HG03521 (cell line): Measurements from ENCODE around the gene SNAPC2.
"Not testable (repeated sequence)": the region's sequence is repeated elsewhere in the genome, so short reads cannot be mapped to it uniquely, and the experiment has no call there.

Source experiments
- ATAC-seq: cut with Tn5 transposase; IDR thresholded peaks from one replicate; pipeline ENCODE4 v1.9.1; 2021; ENCODE audit warnings: mild to moderate bottlenecking, moderate library complexity; ENCODE audit not compliant: unreplicated experiment

The SNAPC2 gene

DNA sequence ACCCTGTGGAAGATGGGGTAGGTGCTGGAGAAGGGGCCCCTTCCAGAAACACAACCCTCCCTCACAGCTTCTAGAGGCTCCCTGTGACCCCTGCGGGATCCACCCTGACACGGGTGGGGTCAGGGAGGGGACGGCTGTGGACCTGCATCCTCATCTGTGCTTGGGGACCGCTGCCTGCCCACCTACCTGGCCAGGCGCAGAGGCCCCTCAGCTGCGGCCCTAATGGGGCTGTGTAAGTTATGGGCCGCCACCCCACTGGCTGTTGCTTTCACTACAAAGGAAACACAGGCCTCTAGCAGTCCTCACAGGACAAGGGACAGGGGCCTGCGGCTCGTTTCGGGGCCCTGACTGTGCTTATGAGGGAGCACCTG is 12.8 kb downstream of the SNAPC2 start:
- no peak for ATAC-seq

DNA sequence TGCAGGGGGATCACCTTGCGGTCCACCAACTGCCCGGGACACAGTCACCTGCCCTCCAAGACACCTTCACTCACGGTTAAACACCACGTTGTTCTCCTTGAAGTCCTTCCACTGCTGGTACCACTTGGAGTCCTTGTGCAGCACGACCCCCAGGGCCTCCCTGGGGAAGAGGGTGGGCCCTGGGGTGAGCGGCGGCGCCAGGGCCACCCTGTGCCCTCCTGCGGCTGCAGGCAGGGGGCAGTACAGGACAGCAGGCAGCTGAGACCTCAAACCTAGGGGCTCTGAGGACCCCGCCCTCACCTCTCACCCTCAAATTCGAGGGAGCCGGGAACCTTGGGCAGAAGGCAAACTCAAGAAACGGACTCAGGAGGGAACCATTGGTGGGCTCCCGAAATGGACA is 13.3 kb downstream of the SNAPC2 start:
- no peak for ATAC-seq

DNA sequence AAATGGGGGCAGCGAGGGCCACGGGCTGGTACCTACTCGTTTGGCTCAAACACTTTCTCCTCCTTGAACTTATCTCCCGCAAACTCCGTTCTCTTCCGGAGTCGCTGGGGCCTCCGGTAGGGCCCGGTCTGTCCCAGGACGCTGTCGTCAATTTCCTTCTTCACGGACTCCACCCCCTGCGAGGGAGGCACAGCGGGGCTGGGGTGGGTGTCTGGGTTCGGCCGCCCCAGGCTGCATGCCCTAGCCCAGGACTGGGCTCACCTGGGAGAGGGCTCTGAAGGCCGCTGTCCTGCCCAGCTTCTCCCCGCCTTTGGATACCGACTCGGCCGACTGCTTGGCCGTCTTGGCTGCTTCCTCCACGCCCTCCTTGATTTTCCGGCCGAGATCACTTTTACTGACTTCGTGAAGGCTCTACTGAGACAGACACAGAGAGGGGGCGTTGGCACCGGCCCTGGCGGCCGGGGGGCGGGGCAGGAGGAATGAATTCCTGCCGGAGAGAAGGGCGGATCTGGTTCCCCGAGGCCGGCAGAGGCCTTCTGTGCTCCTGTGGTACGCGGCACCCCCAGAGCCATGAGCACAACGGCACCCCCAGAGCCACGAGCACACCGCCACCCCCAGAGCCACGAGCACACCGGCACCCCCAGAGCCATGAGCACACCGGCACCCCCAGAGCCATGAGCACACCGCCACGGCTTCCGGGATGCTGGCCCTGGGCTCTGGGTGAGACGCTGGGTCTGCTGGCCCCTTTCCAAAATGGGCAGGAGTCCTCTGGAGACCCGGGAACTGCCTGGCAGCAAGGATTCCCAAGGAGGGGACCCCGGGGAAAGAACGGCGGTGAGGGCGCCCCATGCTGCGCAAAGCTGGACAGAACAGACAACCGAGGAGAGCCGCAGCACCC is 13.9 kb downstream of the SNAPC2 start:
- no peak for ATAC-seq

DNA sequence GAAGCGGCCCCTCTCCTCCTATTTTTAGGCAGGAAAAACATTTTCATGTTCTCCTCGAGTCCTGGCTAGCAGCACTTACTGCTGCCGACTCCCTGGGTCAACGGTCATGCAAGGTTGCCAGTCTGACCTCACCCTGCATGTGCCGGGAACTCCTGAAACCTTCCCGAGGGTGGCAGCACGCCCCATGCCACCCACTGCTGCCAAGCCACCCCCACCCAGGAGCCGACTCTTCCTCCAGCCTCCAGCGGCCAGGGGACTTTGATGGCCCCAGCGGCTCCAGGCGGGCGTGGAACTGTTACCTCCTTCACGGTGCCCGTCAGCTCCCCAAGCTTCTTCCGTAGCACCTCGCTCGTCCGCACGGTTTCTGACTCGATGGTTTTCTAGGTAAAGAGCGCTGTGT is 14.6 kb downstream of the SNAPC2 start:
- no peak for ATAC-seq

DNA sequence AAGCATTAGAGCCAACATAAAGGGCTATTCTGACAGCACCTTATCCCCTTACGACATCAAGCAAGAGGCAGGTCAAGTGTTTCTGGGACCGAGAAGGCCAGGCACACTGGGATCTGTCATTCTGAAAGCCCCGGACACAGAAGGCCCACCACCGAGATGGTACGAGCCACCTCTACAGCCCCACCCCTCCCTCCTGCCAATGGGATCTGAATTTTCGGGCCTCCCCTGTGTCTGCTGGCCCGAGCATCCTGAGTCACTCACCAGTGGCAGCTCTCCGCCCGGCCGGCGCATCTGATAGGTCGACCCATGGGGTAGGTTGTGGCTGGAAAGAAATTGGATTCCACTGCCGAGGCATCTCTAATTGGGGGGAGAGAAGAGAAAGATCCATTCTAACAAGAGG is 20.7 kb downstream of the SNAPC2 start:
- no peak for ATAC-seq

DNA sequence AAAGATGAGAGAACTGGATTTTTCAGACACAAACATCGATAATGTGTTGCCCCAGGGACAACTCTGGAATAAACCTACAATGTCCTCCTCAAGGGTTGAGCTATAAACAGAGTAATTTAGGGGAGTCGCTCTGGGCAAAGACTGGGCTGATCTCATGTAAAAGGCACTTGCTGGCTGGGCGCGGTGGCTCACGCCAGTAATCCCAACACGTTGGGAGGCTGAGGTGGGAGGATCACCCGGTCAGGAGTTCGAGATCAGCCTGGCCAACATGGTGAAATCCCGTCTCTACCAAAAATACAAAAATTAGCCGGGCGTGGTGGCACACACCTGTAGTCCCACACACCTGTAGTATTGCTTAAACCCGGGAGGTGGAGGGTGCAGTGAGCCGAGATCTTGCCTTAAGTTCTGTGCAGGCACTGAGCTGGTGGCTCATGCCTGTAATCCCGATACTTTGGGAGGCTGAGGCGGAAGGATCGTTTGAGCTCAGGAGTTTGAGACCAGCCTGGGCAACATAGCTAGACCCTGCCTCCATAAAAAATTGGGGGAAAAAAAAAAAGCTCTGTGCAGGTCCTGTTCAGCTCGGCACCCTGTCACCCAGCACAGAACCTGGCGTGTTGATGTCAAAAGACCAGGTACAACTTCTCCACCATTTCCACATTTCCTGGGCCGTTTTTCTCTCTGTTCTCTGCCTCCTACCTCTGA is 21.9 kb downstream of the SNAPC2 start:
- no peak for ATAC-seq

DNA sequence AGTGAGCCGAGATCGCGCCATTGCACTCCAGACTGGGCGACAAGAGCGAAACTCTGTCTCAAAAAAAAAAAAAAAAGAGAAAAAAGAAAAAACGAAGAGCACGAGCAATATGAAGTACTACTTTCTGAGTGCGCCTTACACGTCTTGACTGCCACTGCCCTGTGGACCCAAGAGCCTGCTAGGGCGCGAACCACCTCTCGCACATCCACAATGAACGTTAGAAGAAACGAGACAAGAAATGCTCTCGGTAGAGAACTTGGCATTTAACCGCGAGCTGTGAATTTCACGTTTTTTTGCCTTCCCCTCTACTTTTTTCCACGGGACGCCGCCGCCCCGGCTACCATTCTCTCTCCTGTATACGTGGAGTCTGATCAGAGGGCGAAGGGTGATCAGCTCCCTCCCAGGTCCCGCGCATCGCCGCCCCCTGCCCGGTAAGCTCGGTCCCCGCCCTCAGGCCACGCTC is 22.9 kb downstream of the SNAPC2 start:
- no peak for ATAC-seq

DNA sequence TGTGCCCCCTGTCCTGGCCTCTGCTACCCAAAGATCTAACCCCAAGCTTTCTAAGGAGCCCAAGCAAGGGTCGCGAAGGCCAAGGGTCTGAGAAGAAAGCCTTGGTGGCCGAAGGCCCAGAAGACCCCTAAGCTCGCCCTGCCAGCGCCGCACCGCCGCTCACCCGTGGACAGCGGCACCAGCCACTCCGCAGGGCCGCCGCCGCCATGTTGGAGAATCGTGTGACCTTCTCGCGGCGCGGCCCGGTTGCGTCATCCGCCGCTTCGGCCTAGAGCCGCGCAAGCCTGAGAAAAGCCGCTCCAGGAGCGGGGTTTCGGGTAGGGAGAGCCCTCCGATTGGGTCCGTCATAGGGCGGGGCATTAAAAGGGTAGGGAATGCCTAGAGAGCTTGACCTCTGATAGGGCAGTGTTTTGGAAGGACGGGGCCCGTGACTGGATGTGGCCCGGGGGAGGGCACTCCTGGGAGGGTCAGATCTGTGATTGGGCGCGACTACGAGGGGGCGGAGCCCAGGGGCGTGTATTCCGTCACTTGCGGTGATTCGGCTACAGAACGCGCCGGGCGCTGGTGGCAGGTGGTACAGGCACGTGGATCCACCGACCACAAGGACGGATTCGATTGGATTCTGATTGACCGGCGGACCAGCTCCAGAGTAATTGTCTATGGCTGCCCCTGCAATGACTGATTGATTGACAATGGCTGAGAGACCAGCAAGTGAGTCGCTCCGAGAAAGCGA is 23.5 kb downstream of the SNAPC2 start, which contains the start of gene TIMM44:
TIMM44 (minus strand) TSS at position 223 of the 733 bp plus-strand sequence; CDS start at position 208, 15 bp downstream.
- ATAC-seq, result peak; percentile 94

DNA sequence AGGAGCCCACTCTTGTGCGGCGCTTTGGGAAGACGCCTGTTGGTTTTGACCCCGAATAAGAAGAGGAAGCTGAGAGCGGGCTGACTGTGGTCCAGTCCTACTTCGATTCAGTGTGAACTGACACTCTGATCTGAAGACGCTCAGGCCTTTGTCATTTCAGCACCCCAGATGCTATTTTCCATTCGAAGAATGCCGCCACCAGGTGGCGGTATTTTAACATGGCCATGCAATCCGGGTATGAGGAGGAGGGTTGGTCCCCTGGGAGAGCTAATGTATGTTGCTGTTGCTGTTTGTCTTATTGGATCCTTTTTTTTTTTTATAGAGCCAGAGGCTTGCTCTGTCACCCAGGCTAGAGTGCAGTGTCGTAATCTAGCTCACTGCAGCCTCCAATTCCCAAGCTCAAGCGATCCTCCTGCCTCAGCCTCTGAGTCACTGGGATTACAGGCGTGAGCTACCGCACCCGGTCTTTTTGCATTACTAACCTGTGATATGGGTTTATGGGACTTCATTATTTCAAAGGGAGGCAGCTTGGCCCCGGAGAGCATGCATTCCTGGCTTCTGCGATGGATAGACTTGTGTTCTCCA is 24.1 kb downstream of the SNAPC2 start:
- peak; percentile 11 for ATAC-seq

DNA sequence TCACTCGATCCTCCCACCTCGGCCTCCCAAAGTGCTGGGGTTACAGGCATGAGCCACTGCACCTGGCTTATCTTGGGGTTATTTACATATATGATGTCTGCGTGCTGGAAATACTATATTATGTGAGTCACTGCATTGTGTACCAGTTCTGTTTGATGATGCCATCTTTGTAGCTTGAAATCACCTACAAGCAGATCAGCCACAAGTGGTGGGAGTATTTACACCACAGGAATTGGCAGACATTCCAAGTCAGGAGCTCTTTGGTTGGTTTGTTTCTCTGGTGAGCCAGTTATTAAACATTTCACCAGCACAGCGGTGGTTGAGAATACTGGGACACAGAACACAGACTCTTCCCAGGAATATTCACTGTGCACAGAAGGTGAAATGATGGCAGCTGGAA is 27.8 kb downstream of the SNAPC2 start:
- no peak for ATAC-seq

DNA sequence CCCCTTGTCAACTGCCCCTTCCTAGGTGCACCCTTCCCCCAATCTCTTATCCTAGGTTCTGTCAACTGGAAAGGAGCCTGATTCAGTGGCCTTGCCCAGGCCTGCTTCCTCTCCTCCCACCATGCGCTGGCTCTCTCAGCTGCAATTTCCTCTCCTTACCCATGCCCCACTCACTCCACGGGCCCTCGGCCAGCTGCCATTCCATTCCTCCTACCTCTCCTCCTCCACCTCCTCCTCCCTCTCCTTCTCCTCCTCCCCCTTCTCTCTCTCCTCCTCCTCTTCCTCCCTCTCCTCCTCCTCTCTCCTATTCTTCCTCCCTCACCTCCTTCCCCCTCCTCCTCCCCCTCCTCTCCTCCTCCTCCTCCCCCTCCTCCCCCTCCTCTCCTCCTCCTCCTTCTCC is 32.9 kb downstream of the SNAPC2 start:
- no peak for ATAC-seq

DNA sequence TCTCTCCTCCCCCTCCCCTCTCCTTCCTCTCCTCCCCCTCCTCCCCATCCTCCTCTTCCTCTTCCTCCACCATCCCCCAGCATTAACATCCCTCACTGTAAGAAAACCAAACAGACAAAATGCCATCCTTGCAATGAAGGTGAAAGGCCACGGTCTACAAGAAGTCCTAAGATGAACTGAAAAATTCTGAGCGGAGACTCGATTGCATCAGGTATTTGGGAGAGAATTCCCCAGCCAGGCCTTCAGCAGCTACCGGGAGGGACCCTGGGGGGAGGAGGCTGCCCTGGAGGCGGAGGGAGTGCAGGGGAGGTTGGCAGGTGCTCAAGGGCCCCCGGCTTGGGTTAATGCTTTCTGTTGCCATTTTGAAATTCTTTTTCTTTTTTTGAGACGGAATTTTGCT is 33.4 kb downstream of the SNAPC2 start:
- no peak for ATAC-seq

DNA sequence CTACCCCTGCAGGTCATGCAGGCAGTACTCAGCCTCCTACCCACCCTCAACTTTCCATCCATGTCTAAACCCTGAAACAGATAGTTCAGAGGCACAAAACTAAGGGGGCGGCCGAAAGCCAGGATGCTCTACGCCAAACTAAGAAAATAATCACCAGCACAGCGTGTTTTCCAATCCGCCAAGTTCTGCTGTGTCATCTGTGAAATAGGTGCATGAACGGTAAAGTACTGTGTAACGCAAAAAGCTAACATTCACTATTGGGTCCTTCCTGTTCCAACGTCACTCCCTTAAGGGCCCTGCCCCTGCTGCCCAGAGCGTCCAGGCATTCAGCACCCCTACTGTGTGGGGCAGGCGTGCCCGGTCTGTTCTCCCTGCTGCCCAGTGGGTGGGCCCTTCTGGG is 35.6 kb downstream of the SNAPC2 start:
- ATAC-seq, result no peak

DNA sequence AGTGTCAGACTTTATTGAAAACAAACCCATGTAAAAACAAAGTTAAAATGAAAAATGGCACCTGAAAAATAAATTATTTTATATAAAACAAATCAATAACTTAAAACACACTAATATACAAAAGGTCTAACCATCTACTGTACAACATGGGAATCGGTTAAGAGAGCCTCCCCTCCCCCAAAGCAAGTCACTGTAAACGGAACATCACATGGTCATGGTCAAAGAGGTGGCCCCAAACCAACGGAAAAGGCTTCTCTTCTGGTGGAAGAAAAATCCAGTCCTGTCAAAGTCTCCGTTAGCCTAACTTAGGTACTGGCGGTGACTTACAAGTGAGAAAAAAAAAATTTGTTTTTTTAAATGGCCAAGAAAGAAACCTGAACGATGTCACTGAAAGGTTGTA is 39.1 kb downstream of the SNAPC2 start:
- no peak for ATAC-seq

DNA sequence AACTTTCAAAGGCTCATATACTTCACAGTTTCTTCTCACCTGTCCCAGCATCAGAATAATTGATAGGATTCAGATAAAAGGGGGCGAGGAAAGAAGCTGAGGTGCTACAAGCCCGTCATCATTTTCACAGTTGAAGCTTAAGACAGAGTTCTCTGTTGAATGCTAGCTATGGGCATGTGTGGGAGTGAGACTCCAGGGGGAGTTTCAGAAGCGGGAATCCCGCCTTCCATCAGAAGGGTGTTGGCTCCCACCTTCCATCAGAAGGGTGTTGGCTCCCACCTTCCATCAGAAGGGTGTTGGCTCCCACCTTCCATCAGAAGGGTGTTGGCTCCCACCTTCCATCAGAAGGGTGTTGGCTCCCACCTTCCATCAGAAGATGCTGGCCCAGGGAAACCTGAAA is 40.9 kb downstream of the SNAPC2 start:
- not testable (repeated sequence) for ATAC-seq

DNA sequence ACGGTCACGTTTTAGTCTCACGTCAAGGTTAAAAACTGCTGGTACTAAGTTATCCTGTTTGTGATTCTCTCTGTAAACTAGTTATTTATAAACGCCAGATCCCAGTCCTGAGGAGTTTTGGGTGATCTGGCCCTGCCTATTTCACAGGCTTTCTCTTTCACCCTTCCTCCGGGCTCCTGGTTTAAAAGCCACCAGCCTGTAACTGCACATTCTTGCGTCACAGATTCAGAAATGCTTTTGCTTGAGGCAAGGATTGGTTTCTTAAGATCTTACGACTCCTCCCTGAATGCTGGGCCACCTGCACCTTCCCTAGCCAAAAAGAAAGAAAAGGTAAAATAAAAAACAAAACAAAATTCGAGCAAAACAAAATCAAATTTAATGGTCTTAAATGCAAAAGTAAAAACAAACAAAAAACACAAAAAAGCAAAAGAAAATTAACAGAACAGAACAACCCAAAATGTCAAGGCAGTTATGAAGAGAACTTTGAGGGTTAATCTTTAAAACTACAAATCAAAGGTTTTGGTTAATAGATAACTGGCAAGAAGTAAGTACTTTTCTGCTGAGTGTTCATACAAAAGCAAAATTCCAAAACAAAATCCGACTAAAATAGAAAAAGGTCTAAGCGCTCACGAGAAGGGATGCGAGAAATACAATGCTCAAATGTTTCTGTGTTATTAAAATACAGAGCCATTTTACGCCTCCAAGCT is 41.9 kb downstream of the SNAPC2 start:
- no peak for ATAC-seq

DNA sequence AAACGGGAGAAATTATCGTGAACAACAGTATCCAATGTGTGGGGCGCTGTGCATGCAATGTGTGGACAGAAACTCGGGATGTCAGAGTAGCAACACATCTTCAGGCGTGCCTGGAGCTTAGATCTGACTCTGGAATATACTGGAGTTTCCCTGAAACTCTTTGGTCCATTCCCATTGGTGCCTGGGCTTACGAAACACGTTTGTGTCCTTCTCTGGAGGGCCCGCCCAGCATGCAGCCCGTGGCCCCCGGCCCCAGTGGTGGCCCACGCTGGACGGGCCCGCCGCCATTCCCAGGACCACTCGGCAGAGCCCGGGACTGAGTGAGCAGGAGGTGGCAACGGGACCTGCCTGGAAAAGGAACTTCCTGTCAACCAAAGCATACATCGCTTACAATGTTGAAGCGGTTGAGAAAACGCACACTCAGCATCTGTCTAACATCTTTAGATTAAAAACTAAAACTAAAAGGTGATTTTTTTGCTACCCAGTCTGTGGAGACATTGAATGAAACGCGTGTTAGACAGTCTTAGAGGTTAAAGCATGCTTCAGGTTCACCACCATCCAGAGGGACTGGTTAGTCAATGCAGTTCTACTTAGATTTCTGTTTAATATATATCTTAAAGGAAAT is 42.6 kb downstream of the SNAPC2 start:
- ATAC-seq, result no peak

DNA sequence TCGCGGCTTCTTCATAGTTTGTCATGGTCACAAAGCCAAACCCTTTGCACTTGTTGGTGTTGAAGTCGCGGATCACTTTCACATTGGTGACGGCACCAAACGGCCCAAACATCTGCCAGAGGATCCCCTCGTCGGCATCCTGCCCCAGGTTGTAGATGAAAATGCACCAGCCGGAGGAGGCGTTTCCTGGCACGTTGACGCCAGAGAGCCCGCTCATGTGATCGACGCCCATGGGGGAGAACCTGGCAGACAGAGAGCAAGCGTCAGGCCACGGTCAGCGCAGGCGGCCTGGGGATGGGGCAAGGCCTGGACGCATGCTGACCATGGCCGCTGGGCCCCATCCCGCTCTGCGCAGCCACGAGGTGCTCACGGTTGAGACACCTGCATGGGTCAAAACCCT is 43.4 kb downstream of the SNAPC2 start:
- no peak for ATAC-seq

DNA sequence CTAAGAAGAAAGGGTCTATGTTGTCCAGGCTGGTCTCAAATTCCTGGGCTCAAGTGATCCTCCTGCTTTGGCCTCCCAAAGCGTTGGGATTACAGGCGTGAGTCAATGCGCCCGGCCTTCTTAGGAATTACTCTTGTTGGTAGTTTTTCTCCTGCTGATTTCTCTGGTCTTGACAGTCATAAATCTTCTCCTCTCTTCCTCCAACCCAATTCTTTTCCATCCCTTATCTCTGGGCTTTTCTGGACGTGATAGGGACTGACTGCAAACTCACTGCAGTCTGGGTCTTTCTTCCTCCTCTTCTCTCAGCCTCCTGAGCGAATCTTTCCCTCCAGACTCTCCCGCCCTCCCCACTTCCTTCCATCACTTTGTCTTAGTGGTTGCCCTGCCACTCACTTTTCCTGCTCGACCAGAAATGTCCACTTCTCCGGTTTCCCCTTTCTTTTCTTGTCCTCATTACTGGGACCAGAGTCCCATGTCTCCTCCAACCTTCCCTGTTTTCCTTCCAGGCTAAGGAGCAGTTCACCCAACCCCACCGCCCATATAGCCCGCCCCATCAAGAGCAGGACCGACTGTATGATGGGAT is 45.2 kb downstream of the SNAPC2 start:
- no peak for ATAC-seq
